HG03565 (cell line): Measurements from ENCODE around the gene SDHAF2.
A peak's percentile ranks its signal among the peaks of the same experiment; 100 is the strongest.
"Not testable (repeated sequence)": the region's sequence is repeated elsewhere in the genome, so short reads cannot be mapped to it uniquely, and the experiment has no call there.

Source experiments
- ATAC-seq: cut with Tn5 transposase; IDR thresholded peaks from one replicate; pipeline ENCODE4 v1.9.1; 2021; ENCODE audit warnings: mild to moderate bottlenecking, moderate library complexity; ENCODE audit not compliant: unreplicated experiment

SDHAF2 gene

GRCh38 chr11:61425367-61426131 lies 4.4 kb upstream of the SDHAF2 start:
- no peak for ATAC-seq

- ATAC-seq: peak; percentile 35
Measured at GRCh38 chr11:61429346-61429690, 606 bp upstream of the SDHAF2 start.

GRCh38 chr11:61430839-61431238 lies 915 bp downstream of the SDHAF2 start:
- ATAC-seq: not testable (repeated sequence)

GRCh38 chr11:61437496-61437895 lies 7.6 kb downstream of the SDHAF2 start:
- no peak for ATAC-seq

GRCh38 chr11:61439615-61440014 lies 9.7 kb downstream of the SDHAF2 start:
- ATAC-seq: no peak

- no peak for ATAC-seq
Measured at GRCh38 chr11:61442616-61443015, 12.7 kb downstream of the SDHAF2 start.

- no peak for ATAC-seq
Measured at GRCh38 chr11:61445516-61445915, 15.6 kb downstream of the SDHAF2 start.

- peak; percentile 72 for ATAC-seq
Measured at GRCh38 chr11:61446211-61446651, 16.3 kb downstream of the SDHAF2 start.

- no peak for ATAC-seq
Measured at GRCh38 chr11:61447601-61448551, 18.0 kb downstream of the SDHAF2 start.

- ATAC-seq: no peak
Measured at GRCh38 chr11:61448552-61448927, 18.6 kb downstream of the SDHAF2 start.

- no peak for ATAC-seq
Measured at GRCh38 chr11:61452825-61453224, 22.9 kb downstream of the SDHAF2 start.

GRCh38 chr11:61453695-61454094 lies 23.8 kb downstream of the SDHAF2 start:
- ATAC-seq: no peak

- no peak for ATAC-seq
Measured at GRCh38 chr11:61454520-61454919, 24.6 kb downstream of the SDHAF2 start.

GRCh38 chr11:61460474-61460881 lies 30.6 kb downstream of the SDHAF2 start:
- ATAC-seq: no peak

- no peak for ATAC-seq
Measured at GRCh38 chr11:61460986-61461385, 31.1 kb downstream of the SDHAF2 start.

- ATAC-seq: not testable (repeated sequence)
Measured at GRCh38 chr11:61467602-61468001, 37.7 kb downstream of the SDHAF2 start.

- ATAC-seq: no peak
Measured at GRCh38 chr11:61468002-61468401, 38.1 kb downstream of the SDHAF2 start.

GRCh38 chr11:61472282-61472681 lies 42.4 kb downstream of the SDHAF2 start:
- ATAC-seq: no peak

GRCh38 chr11:61472868-61473267 lies 42.9 kb downstream of the SDHAF2 start:
- no peak for ATAC-seq

GRCh38 chr11:61473370-61474012 lies 43.6 kb downstream of the SDHAF2 start:
- no peak for ATAC-seq

GRCh38 chr11:61474013-61474643 lies 44.2 kb downstream of the SDHAF2 start:
- no peak for ATAC-seq
